OCI-LY7 (cell line): ENCODE data around the gene CCDC12.

Experiments
- CTCF ChIP-seq: fragments of 200-600 bp; sonication (generic); conservative IDR thresholded peaks from 2 replicates; pipeline ENCODE4 v1.5.1; 2014; ENCODE audit warnings: mild to moderate bottlenecking, antibody characterized with exemption, low read length, moderate library complexity, mixed read lengths
- EZH2phosphoT487 ChIP-seq: fragments of 200-600 bp; sonication (generic); IDR thresholded peaks from 2 replicates; pipeline ENCODE4 v1.6.1; 2018; ENCODE audit warnings: low read depth, borderline replicate concordance, mild to moderate bottlenecking, mixed run types, antibody characterized with exemption, low read length, moderate library complexity, mixed read lengths

- no peak for TF ChIP-seq CTCF
- TF ChIP-seq EZH2phosphoT487 = no peak
Observed at GRCh38 chr3:46900356-46900755, 76.2 kb downstream of the CCDC12 start.
